Stimulated activated naive CD4-positive, alpha-beta T cell treated with Interleukin-2 at 50 U/mL for 16 hours (primary cell): ENCODE results near the gene FBXO10.
"Not testable (repeated sequence)": the region's sequence is repeated elsewhere in the genome, so short reads cannot be mapped to it uniquely, and the experiment has no call there.

Experiments used
- DNase-seq: peaks from one replicate; lab custom pipeline; 2025; lab: John Stamatoyannopoulos, UW

FBXO10 gene, protein sequence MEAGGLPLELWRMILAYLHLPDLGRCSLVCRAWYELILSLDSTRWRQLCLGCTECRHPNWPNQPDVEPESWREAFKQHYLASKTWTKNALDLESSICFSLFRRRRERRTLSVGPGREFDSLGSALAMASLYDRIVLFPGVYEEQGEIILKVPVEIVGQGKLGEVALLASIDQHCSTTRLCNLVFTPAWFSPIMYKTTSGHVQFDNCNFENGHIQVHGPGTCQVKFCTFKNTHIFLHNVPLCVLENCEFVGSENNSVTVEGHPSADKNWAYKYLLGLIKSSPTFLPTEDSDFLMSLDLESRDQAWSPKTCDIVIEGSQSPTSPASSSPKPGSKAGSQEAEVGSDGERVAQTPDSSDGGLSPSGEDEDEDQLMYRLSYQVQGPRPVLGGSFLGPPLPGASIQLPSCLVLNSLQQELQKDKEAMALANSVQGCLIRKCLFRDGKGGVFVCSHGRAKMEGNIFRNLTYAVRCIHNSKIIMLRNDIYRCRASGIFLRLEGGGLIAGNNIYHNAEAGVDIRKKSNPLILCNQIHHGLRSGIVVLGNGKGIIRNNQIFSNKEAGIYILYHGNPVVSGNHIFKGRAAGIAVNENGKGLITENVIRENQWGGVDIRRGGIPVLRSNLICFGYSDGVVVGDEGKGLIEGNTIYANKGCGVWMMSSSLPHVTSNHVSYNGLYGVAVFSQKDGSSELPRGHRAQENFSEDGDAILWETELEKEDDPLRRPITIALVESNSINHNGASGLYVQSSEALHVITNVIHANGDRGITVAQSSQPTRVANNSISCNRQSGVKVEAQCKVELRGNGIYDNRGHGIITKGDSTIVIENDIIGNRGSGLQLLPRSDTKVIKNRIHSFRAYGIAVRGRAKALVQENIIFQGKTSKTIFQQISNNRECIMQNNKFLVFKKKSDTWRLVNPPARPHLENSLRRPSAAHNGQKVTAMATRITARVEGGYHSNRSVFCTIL

DNA sequence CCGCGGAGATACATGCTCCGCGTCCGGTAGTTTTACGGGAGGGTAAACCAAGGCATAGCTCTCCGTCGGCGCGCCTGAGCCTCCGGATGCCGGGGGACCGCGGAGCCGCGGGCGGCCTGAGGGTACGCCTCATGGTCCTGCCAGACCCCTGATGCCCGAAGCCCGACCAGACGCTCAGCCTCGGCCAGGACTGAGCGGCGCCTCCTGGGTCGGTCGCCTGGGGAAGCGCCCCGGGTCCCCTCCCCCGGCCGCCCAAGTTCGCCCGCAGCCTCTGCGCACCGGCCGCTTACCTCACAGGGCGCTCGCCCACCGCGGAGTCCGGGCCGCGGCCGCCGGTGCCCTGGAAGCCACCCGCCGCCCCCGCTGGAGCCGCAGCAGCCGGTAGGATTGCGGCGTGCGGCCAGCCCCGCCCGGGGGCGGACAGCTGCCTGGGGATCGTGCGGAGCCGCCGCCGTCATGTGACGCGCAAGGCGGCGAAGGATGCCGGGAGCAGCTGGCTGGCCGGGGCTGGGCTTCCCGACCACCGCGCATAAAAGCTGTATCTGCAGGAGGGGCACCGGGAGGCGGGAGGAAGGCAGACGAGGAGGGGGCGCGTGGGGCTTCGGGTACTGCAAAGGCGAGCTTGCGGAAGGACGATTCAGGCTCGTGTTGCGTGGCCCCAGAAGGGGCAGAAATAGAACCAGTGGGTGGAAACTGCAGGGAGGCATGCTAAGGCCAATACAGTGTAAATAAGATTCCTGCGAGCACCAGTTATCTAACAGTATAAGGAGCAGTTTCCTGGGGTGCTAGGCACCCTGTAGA, at the start of gene FBXO10:
FBXO10 (minus strand) TSS at position 460 of the 801 bp plus-strand sequence. CDS start 34,612 bp downstream, outside the sequence.
- peak; percentile 17 for DNase-seq

DNA sequence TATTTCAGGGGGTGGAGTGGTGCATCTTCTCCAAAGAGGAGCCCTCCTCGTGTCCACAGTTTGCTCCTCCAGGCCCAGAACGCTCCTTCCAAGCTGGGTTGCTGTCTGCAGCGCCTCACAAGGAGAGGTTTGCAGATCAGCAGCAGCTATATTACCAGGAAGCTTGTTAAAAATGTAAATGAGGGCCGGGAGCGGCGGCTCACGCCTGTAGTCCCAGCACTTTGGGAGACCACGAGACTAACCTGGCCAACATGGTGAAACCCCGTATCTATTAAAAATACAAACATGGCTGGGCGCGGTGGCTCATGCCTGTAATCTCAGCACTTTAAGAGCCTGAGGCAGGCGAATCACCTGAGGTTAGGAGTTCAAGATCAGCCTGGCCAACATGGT, 49.6 kb upstream of the FBXO10 start:
- no peak for DNase-seq

DNA sequence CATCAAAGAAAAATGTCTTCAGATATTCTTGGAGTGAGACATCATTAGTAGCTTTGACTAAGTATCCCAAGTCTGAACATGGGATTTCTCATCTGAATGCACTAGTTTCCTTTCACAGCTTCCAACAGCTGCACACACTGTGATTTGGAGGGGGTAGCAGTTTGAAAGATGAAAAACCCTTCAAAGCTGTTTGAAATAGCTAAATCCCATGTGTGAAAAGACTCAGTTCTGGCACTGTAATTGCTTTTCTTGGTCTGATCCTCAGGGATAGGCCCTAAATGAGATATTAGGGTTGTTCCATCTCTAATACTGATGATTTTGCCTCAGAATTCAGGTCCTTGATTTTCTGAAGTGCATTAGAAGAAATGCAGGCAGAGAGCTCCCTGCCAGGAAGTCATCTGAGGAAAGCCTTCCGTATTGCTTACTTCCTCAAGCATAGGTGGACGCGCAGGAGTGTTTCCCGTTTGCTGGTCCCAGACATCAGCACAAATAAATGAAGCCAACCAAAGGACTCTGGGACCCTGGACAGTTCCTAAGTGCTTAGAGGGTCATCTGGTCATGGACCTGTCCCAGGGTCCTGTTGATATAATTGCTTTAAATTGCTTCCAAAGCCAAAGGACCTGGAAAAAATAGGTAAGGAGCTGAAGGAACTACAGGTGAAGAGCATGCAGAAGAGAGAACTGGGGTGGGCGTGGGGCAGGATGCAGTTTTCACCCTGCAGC, 49.0 kb upstream of the FBXO10 start:
- DNase-seq = no peak

DNA sequence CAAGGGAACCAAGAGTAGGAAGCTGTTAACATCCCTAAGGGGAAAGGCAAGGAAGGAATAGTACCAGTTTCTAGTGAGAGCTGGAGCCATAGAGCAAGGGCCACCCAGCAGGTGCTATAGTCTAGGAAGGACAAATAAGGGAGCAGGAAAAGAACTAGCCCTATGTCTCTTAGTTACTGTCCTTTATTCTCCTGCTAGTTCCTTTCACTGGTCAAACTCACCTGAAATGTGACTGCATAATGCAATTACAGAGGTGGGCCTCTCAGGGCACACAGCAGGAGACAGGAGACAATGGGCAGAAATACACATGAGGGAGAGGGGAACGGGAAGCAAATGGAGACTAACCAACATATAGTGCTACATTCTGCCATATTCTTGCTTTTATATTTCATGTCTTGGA, 47.9 kb upstream of the FBXO10 start:
- DNase-seq = no peak

DNA sequence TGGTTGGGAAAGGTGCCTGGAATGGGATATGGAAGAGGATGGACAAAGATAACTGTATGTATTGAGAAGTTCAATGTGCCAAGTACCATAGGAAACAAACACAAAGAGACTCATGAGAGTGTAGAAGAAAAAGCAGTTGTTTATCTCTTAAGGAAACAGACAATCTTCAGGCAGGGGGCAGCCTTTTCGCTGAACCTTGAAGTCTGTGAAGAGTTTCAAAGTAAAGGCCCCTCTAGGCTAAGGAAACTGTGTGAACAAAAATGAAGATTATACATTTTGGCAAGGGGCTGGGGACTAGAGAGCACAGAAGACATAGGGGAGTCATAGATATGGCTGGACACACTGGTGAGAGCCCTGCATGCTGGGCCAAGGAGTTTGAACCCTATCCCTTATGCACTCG, 47.1 kb upstream of the FBXO10 start:
- no peak for DNase-seq

DNA sequence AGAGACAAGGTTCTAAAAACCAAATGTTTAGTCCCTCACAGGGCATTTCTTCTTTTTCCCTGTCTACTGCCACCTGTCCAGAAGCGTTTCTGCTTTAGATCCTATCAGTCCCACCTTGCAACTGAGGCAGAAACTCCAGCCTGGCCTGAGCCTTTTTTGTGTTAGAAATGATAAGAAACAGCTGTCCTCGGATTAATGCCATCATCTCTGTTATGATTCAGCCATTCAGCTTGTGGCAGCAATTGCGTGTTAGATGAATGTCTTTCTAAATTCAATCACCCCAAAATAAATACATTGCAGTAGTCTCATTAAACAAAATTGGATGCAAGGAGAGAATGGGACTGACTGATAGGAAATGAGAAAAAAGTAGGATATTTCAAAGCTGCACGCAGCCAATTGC, 46.3 kb upstream of the FBXO10 start:
- no peak for DNase-seq

DNA sequence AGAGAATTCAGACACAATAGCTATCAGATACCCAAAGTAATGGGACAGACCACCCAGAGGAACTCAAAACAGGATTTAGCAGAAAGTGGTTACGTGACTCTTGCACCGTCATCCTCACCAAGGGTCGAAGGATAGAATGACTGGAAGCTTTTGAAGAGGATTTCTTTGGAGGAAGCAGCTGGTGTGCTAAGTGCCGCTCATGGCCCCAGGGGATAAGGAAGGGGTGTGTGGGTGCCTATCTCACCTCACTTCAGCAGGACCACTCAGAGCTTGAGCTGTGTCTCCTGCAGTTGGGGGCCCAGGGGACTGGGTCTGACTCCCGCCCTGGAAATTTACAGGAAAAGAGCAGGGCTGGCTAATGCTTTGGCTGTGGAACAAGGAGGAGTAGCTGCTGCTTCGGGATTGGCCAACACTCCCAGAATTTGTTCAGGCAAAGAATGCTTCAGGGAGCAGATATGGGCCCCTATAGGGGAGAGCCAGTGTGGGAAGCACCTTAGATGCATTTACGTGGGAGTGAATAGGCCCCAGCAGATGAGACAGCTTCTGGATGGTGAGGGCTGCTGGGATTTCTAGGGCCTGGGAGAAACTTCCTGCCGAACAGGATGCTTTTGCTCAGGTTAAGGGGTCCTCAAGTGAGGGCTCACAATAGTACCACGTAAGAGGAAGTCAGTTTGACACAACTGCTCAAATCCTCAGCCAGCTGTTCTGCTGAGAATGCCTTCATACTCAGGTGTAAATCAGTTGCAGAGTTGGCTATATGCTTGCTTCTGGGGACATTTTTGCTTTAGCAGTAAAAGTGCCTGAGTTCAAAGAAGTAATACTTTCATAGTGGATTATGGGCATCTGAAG, 45.3 kb upstream of the FBXO10 start:
- DNase-seq = no peak

DNA sequence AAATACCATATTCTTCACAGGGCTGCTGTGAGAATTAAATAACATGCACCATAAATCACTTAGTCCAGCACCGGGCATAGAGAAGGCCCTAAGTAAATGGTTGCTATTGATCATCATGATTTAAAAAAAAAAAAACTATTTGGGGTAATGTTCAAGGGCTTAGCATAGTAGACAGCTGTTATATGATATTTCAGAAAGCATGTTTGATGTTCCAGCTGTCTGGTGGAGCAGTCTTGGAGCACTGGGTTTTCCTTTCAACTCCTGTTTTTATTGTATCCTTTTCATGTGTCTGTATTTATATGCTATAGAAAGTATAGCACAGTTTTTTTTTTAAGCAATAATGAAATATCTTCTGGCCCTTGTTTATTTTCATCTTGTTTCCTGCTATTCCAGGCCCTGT, 44.2 kb upstream of the FBXO10 start:
- DNase-seq = no peak

DNA sequence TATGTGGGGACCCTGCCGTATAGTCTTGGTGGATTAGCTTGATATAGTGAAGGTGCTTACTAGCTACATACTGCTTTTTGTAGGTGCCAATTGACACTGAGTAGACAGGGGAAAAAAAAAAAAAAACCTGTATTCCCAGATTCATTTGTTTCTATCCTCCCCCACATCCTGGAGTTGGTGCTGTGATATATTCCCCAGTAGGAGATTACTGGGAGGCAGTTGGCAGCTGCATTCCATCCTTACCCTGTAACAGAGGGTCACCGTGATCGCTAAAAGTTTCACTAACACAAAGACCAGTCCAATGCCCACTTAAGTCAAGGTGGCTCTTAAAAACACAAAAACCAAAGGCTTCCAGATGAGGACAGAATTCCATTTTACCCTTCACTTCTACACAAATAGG, 43.6 kb upstream of the FBXO10 start:
- DNase-seq = no peak

DNA sequence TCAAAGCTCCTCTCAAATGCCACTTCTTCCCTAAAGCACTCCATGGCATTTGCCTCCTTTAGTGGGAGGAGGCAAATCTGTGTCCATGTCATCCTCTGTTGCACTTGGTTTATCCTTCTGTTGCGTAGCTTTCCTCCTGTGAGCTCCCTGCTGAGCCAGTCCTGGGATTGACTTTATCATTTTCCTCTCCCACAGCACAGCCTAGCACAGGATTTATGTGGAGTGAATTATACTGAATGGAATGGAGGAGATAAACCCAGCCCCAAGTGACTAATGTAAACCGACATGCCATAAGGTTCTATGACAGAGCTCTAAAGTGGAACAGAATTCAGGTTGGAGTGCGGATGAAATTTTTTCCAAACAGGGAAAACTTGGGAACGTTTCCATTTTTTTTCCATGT, 42.6 kb upstream of the FBXO10 start:
- DNase-seq = no peak

DNA sequence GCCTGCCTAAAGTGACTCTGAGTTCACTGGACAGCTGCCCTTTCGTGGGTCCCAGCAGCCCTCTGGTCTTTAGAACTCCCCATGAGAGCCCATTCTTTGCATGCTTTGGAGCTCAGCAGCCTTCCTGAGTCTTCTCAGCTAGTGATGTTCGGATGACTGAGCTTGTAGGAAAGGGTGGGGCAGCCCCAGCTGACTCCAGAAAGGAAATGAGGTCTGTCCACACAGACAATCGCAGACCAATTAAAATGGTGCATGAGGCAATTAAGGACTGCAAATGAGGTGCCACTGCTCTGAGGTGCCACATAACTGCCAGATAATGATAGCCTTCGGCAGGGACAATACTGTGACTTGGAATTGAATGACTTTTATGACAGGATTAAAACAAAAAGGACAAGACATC, 41.7 kb upstream of the FBXO10 start:
- no peak for DNase-seq

DNA sequence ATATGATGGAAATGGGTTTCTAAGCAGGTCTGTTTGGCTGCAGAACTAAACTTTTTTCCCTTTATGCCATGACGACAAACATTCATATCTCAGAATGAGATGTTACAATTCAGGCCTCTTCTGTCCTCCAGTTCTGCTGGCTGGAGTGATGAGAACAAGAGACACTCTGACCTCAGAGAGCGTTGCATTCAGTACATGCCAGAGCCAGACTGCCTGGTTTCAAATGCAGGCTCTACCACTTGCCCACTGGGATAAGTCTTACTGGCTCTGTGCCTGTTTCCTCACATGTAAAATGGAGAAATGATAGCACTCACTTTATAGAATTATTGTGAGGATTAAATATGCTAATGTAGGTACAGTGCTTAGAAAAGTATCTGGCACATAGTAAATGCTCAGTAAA, 41.0 kb upstream of the FBXO10 start:
- DNase-seq = no peak

DNA sequence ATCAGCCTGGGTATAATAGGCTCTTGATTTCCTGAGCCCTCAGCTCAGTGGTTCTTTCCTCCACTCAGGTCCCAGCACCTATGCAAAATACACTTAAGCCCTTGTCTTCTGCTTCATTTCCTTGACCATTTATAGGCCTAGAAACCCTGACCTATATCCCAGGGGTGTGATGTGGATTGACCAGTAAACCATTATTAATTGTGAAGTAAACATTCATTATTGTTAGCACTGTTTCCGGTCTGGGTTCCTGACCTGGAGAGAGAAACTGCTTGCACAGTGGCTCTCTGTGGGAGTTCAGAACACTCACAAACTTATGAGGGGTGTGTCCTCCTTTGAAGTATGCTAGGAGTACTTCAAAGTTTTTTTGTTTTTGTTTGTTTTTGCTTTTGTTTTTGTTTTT, 35.8 kb upstream of the FBXO10 start:
- DNase-seq = no peak

DNA sequence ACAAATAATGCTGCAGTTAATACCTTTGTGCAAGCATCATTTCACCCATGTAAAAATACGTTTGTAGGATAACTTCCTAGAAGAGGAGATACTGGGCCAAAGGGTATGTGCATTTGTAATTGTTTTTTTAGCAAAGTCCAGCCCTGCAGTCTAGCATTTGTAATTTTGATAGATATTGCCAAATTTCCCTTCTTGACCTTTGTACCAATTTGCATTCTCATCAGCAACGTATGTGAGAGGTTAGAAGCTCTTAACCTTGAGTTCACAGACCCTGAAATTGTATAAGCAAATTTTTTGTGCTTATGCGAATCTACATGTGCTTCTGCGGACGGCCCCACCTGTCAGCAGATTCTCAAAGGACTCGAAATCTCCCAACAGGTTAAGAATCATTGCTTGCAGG, 34.8 kb upstream of the FBXO10 start:
- DNase-seq = no peak

DNA sequence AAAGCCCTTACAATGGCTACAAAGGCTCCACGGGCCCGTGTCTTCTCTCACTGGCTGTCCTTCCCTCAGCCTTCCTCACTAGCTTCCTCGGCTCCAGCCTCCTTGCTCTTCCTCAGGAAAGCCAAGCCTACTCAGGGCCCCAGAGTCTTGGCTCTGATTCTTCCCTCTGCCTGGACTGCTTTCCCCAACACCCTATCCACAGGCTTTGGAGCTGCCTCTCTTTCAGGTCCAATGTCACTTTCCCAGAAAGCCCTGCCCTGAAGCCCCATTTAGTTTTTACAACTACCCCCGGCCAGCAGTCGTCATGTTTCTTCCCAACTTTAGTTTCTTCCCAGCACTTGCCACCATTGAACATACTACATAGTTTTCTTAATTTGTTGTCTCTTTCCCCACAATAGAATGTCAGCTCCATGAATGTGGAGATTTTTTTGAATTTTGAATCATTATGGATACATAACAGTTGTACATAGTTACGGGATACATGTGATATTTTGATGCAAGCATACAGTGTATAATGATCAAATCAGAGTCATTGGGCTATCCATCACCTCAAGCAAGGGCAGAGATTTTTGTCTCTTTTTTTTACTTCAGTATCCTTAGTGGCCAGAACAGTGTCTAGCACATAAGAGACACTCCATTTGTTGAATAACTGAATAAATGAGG, 33.7 kb upstream of the FBXO10 start:
- DNase-seq = no peak

DNA sequence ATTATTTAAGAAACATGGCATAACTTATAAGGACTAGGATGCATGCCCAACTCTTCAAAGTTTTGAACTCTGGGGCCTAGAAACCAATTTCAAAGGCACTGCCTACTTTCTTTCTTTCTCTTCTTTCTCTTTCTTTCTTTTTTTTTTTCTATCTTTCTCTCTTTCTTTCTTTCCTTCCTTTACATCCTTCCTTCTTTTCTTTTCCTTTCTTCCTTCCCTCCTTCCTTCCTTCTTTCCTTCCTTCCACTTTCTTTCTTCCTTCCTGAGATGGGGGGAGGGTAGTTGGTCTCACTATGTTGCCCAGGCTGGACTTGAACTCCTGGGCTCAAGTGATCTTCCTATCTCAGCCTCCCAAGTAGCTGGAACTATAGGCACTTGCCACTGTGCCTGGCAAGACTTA, 32.1 kb upstream of the FBXO10 start:
- DNase-seq = no peak

DNA sequence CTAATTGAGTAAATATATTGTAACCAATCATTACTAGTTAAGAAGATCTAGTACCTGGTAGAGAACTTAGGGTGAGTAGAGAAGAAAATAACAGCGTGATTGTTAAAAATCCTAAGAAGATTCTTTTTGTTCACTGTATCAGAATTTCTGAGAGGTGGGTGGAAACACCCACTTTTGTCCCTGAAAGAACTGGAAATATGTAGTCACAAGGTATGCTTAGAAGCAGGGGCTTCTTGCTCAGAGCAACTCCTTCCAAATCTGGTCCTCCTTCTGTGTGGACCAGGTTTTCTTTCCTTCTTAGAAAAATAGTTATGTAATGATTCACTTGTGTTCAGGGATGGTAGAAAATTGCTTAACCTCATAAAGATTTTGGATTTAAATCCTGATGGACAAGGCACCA, 28.1 kb upstream of the FBXO10 start:
- DNase-seq = no peak

DNA sequence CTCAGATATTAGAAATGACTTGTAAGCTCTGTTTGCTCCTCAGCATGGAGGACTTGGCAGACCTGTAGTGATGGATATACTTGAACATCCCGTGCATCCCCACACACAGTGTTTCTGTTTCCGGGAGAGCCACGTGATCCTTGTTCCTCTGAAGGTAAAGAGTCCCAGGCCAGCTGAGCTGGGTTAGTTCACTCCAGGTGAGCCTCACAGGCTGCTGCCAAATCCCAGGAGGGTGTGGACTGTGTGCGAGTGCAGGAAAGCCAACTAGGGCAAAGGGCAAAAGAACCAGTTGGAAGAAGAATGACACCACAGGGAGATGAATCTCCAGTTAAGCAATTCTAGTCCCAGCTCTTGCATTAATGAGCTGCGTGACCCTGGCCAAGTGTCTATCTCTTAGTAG, 26.6 kb upstream of the FBXO10 start:
- no peak for DNase-seq

DNA sequence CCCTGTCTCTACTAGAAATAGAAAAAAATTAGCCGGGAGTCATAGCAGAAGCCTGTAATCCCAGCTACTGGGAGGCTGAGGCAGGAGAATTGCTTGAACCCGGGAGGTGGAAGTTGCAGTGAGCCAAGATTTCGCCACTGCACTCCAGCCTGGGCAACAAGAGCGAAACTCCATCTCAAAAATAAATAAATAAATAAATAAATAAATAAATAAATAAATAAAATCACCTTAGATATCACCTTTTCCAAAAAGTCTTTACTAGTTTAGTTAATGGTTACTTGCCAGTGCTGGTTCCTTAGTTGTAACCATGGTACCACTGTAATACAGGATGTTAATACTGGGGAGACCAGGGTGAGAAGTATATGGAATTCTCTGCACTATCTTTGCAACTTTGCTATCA, 25.9 kb upstream of the FBXO10 start:
- DNase-seq = not testable (repeated sequence)

DNA sequence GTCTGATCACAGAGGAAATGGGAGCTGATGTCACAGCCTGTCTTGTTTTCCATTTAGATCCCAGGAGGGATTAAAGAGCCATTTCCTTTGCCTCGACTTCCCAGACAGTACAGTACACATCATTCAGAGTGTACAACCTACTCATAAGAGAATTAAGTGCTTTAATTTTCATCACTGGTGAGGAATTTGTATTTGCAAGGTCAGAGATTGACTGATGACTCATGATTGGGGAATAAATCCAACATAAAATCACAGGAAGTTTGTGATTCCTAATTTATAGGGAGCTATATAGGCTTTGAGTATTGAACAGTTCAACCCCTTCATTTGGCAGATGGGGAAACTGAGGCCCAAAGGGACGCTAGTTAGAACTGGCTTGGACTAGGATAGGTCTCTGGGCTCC, 20.3 kb upstream of the FBXO10 start:
- DNase-seq = no peak
